Mesendoderm (in vitro differentiated cells): ENCODE data around the gene CEP164.
A peak's percentile ranks its signal among the peaks of the same experiment; 100 is the strongest.
"Not testable (repeated sequence)": the region's sequence is repeated elsewhere in the genome, so short reads cannot be mapped to it uniquely, and the experiment has no call there.

ENCODE experiments used
- DNase-seq: peaks from one replicate; pipeline ENCODE4 v3.0.0; 2013
- H2AK5ac ChIP-seq: 2 replicates; pipeline ENCODE4 v1.6.1; 2013; ENCODE audit warnings: low read length, inconsistent platforms
- H2BK120ac ChIP-seq: 2 replicates; pipeline ENCODE4 v1.6.1; 2013; ENCODE audit warnings: low read depth, mild to moderate bottlenecking, low read length, moderate library complexity, mixed read lengths
- H2BK15ac ChIP-seq: replicated peaks from 2 replicates; pipeline ENCODE4 v1.6.1; 2013; ENCODE audit warnings: low read depth, mild to moderate bottlenecking, moderate library complexity
- H2BK5ac ChIP-seq: 2 replicates; pipeline ENCODE4 v1.6.1; 2013; ENCODE audit warnings: low read length, inconsistent platforms
- H3K18ac ChIP-seq: 2 replicates; pipeline ENCODE4 v1.6.1; 2013; ENCODE audit warnings: mild to moderate bottlenecking, low read length, mixed read lengths
- H3K23ac ChIP-seq: one replicate; pipeline ENCODE4 v1.6.1; 2013; ENCODE audit warnings: low read length
- H3K27ac ChIP-seq: 2 replicates; pipeline ENCODE4 v1.5.1; 2013; ENCODE audit warnings: low read depth, mild to moderate bottlenecking, inconsistent platforms, low read length, moderate library complexity
- H3K27me3 ChIP-seq: 2 replicates; pipeline ENCODE4 v1.6.1; 2013; ENCODE audit warnings: low read length, control low read depth, mild to moderate bottlenecking, inconsistent platforms; ENCODE audit not compliant: insufficient read depth, poor library complexity
- H3K36me3 ChIP-seq: 2 replicates; pipeline ENCODE4 v1.6.1; 2013; ENCODE audit warnings: low read length, inconsistent platforms; ENCODE audit not compliant: control insufficient read depth, insufficient read depth
- H3K4ac ChIP-seq: one replicate; pipeline ENCODE4 v1.6.1; 2013; ENCODE audit warnings: low read depth, mild to moderate bottlenecking, low read length, moderate library complexity
- H3K4me1 ChIP-seq: 2 replicates; pipeline ENCODE4 v1.6.1; 2013; ENCODE audit warnings: low read depth, low read length, inconsistent platforms; ENCODE audit not compliant: control insufficient read depth
- H3K4me2 ChIP-seq: 2 replicates; pipeline ENCODE4 v1.6.1; 2013; ENCODE audit warnings: low read length
- H3K4me3 ChIP-seq: 2 replicates; pipeline ENCODE4 v1.5.1; 2013; ENCODE audit warnings: mild to moderate bottlenecking, low read length
- H3K56ac ChIP-seq: one replicate; pipeline ENCODE4 v1.6.1; 2013; ENCODE audit warnings: low read length
- H3K79me1 ChIP-seq: 2 replicates; pipeline ENCODE4 v1.6.1; 2013; ENCODE audit warnings: low read length, inconsistent platforms
- H3K79me2 ChIP-seq: 2 replicates; pipeline ENCODE4 v1.6.1; 2013; ENCODE audit warnings: mild to moderate bottlenecking, low read length; ENCODE audit not compliant: control insufficient read depth, insufficient read depth
- H3K9ac ChIP-seq: 2 replicates; pipeline ENCODE4 v1.6.1; 2013; ENCODE audit warnings: low read length, inconsistent platforms
- H4K5ac ChIP-seq: one replicate; pipeline ENCODE4 v1.6.1; 2013; ENCODE audit warnings: low read length
- H4K8ac ChIP-seq: one replicate; pipeline ENCODE4 v1.6.1; 2013; ENCODE audit warnings: low read depth, mild to moderate bottlenecking, control low read depth, low read length, moderate library complexity
- WGBS: extraction: QIAGEN DNeasy Blood & Tissue Kit; methylation state at CpG from one replicate; pipeline ENCODE4 v1.1.7; 2013; ENCODE audit warnings: low lambda C conversion rate, missing lambda C conversion rate; ENCODE audit not compliant: insufficient coverage; ENCODE audit errors: extremely low coverage; 5-methylcytosine and 5-hydroxymethylcytosine counted together

The CEP164 gene

GRCh38 chr11:117316197-117316961 is 11.3 kb upstream of the CEP164 start, which contains the start of gene BACE1:
Gene BACE1, minus strand, starts transcription at chr11:117316256. Its CDS starts 461 bp downstream, at chr11:117315795.
- Histone ChIP-seq H3K4me2 (peak within 1 kb of the TSS; percentile 89), H4K5ac (no peak within 1 kb of the TSS), H3K23ac (peak within 1 kb of the TSS; percentile 57), H3K27ac (no peak within 1 kb of the TSS), H3K4me3 (peak within 1 kb of the TSS; percentile 57), H3K79me1 (no peaks in the 10 kb centered on the region), H2BK15ac (no peak within 1 kb of the TSS), H3K79me2 (no peaks in the 10 kb centered on the region), H3K4me1 (peaks cover 8% of the 10 kb centered on the region), H2BK120ac (no peak within 1 kb of the TSS), H3K9ac (peak within 1 kb of the TSS; percentile 79), H2AK5ac (no peak within 1 kb of the TSS), H4K8ac (no peak within 1 kb of the TSS), H2BK5ac (no peak within 1 kb of the TSS), H3K4ac (peak within 1 kb of the TSS; percentile 41), H3K18ac (peak within 1 kb of the TSS; percentile 19), H3K27me3 (no peaks in the 10 kb centered on the region), H3K56ac (peak within 1 kb of the TSS; percentile 88), H3K36me3 (no peaks in the 10 kb centered on the region)
- peak; percentile 96 for DNase-seq
- no CpG with 5 or more reads among the region's 29 CpGs for WGBS

- H3K23ac ChIP-seq, result no peak overlapping the region
- no peaks in the 10 kb centered on the region for H3K79me2 ChIP-seq
- H3K4ac ChIP-seq, result no peak overlapping the region
- H4K8ac ChIP-seq, result no peak overlapping the region
- no peak overlapping the region for H3K9ac ChIP-seq
- no peak overlapping the region for H4K5ac ChIP-seq
- no peak overlapping the region for H3K18ac ChIP-seq
- no peak overlapping the region for H2BK120ac ChIP-seq
- H3K27me3 ChIP-seq, result no peaks in the 10 kb centered on the region
- no peak overlapping the region for H3K4me3 ChIP-seq
- no peaks in the 10 kb centered on the region for H3K36me3 ChIP-seq
- no peaks in the 10 kb centered on the region for H3K79me1 ChIP-seq
- no CpG with 5 or more reads among the region's 7 CpGs for WGBS
- no peak for DNase-seq
- H3K27ac ChIP-seq, result no peak overlapping the region
- no peak overlapping the region for H3K56ac ChIP-seq
- H3K4me2 ChIP-seq, result no peak overlapping the region
- no peak overlapping the region for H2BK5ac ChIP-seq
- no peak overlapping the region for H2AK5ac ChIP-seq
- H2BK15ac ChIP-seq, result no peak overlapping the region
- H3K4me1 ChIP-seq, result peaks cover 8% of the 10 kb centered on the region
Observed at GRCh38 chr11:117318738-117319137, 8.9 kb upstream of the CEP164 start.

- Histone ChIP-seq H3K36me3 (no peaks in the 10 kb centered on the region), H3K4me1 (peaks cover 6% of the 10 kb centered on the region), H2BK15ac (no peak overlapping the region), H3K18ac (no peak overlapping the region), H3K27ac (no peak overlapping the region), H3K4me2 (no peak overlapping the region), H3K23ac (no peak overlapping the region), H4K5ac (no peak overlapping the region), H2BK120ac (no peak overlapping the region), H2BK5ac (no peak overlapping the region), H3K56ac (no peak overlapping the region), H3K27me3 (no peaks in the 10 kb centered on the region), H2AK5ac (no peak overlapping the region), H3K4ac (no peak overlapping the region), H3K79me1 (no peaks in the 10 kb centered on the region), H3K4me3 (no peak overlapping the region), H4K8ac (no peak overlapping the region), H3K79me2 (no peaks in the 10 kb centered on the region), H3K9ac (no peak overlapping the region)
- no CpG with 5 or more reads among the region's 5 CpGs for WGBS
- no peak for DNase-seq
Observed at GRCh38 chr11:117319214-117319840, 8.3 kb upstream of the CEP164 start.

GRCh38 chr11:117327255-117327566 is 443 bp upstream of the CEP164 start:
- not testable (repeated sequence) for H3K56ac ChIP-seq, H3K27me3 ChIP-seq, H4K5ac ChIP-seq, H3K27ac ChIP-seq, H3K36me3 ChIP-seq, DNase-seq, H3K4me1 ChIP-seq, H3K79me2 ChIP-seq, H2BK15ac ChIP-seq, H3K23ac ChIP-seq, H3K4ac ChIP-seq, H3K4me2 ChIP-seq, H4K8ac ChIP-seq, H2BK120ac ChIP-seq, H3K9ac ChIP-seq, H3K79me1 ChIP-seq, H2BK5ac ChIP-seq, H2AK5ac ChIP-seq, H3K4me3 ChIP-seq, H3K18ac ChIP-seq
- no CpG with 5 or more reads among the region's 5 CpGs for WGBS

- Histone ChIP-seq H3K4ac (no peak overlapping the region), H3K79me1 (peaks cover 2% of the 10 kb centered on the region), H2AK5ac (no peak overlapping the region), H2BK5ac (no peak overlapping the region), H3K18ac (no peak overlapping the region), H2BK15ac (no peak overlapping the region), H3K79me2 (no peaks in the 10 kb centered on the region), H3K27ac (peak overlapping the region; percentile 32), H3K36me3 (no peaks in the 10 kb centered on the region), H4K5ac (no peak overlapping the region), H3K4me1 (peaks cover 3% of the 10 kb centered on the region), H3K27me3 (no peaks in the 10 kb centered on the region), H3K4me3 (peak overlapping the region; percentile 89), H3K9ac (peak overlapping the region; percentile 91), H2BK120ac (no peak overlapping the region), H4K8ac (no peak overlapping the region), H3K4me2 (peak overlapping the region; percentile 59), H3K23ac (no peak overlapping the region), H3K56ac (peak overlapping the region; percentile 89)
- peak; percentile 43 for DNase-seq
- WGBS, result no CpG with 5 or more reads among the region's 15 CpGs
Observed at GRCh38 chr11:117328375-117329010, 839 bp downstream of the CEP164 start.
